ENCODE measurements around the gene ARHGAP22.

ARHGAP22 gene

GRCh38 chr10:48417374-48417773, 187.5 kb downstream of the ARHGAP22 start:
- H3K4me3 ChIP-seq (replicated peaks; ENCODE audit: insufficient read depth, low read length): no peak overlapping the region
- no peak overlapping the region for H3K27ac ChIP-seq (replicated peaks)
- no peaks in the 10 kb centered on the region for H3K27me3 ChIP-seq (ENCODE audit: insufficient read depth, poor library complexity, severe bottlenecking)
- no peak for DNase-seq (ENCODE audit: low read depth in 1 of 2, low spot score in 1 of 2)
- no peak for TF ChIP-seq CTCF (IDR thresholded peaks at IDR 0.05; ENCODE audit: insufficient read depth, low read length)
- no peak for TF ChIP-seq GABPA (IDR thresholded peaks at IDR 0.05; ENCODE audit: low read depth)
- no peak for TF ChIP-seq SPI1 (IDR thresholded peaks at IDR 0.05; ENCODE audit: borderline replicate concordance, low read depth)
- TF ChIP-seq REST (IDR thresholded peaks at IDR 0.05; ENCODE audit: insufficient replicate concordance, low read depth): no peak
- TF ChIP-seq POLR2AphosphoS5 (IDR thresholded peaks at IDR 0.05; ENCODE audit: low read depth): no peak

- DNase-seq (ENCODE audit: low read depth in 1 of 2, low spot score in 1 of 2): no peak
- TF ChIP-seq POLR2AphosphoS5 (IDR thresholded peaks at IDR 0.05; ENCODE audit: low read depth) (no peak), REST (IDR thresholded peaks at IDR 0.05; ENCODE audit: insufficient replicate concordance, low read depth) (no peak), SPI1 (IDR thresholded peaks at IDR 0.05; ENCODE audit: borderline replicate concordance, low read depth) (no peak), CTCF (IDR thresholded peaks at IDR 0.05; ENCODE audit: insufficient read depth, low read length) (no peak), GABPA (IDR thresholded peaks at IDR 0.05; ENCODE audit: low read depth) (no peak)
- no peak overlapping the region for H3K4me3 ChIP-seq (replicated peaks; ENCODE audit: insufficient read depth, low read length)
- H3K27ac ChIP-seq (replicated peaks): no peak overlapping the region
- no peaks in the 10 kb centered on the region for H3K27me3 ChIP-seq (ENCODE audit: insufficient read depth, poor library complexity, severe bottlenecking)
Measured at GRCh38 chr10:48416584-48417232, 188.2 kb downstream of the ARHGAP22 start.

- TF ChIP-seq POLR2AphosphoS5 (IDR thresholded peaks at IDR 0.05; ENCODE audit: low read depth) (no peak), REST (IDR thresholded peaks at IDR 0.05; ENCODE audit: insufficient replicate concordance, low read depth) (no peak), GABPA (IDR thresholded peaks at IDR 0.05; ENCODE audit: low read depth) (no peak)
- Histone ChIP-seq H3K27ac (replicated peaks) (no peak overlapping the region), H3K27me3 (ENCODE audit: insufficient read depth, poor library complexity, severe bottlenecking) (no peaks in the 10 kb centered on the region), H3K4me3 (replicated peaks; ENCODE audit: insufficient read depth, low read length) (no peak overlapping the region)
- no peak for DNase-seq (ENCODE audit: low read depth in 1 of 2, low spot score in 1 of 2)
Measured at GRCh38 chr10:48414778-48415177, 190.1 kb downstream of the ARHGAP22 start.
